ENCODE results near the gene SHB.

DNA sequence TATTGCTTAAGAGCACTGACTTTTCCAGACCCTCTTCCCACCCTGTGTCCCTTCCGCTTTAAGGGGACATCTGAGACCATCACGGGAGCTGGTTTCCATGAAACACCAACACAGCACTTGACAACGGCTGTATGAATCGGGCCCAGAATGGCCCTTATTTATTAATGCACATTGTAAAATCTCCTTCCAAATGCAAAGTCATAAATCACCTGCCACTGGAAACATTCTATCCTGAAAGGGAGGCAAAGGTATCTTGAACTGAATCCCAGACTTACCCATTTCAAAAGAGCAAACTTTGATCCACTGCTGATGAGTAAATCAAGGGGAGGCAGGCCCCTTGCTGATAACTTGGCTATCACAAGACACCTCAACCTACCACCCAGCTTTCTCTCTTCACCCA lies 37.4 kb downstream of the SHB start:
- TF ChIP-seq, protein P1, sequence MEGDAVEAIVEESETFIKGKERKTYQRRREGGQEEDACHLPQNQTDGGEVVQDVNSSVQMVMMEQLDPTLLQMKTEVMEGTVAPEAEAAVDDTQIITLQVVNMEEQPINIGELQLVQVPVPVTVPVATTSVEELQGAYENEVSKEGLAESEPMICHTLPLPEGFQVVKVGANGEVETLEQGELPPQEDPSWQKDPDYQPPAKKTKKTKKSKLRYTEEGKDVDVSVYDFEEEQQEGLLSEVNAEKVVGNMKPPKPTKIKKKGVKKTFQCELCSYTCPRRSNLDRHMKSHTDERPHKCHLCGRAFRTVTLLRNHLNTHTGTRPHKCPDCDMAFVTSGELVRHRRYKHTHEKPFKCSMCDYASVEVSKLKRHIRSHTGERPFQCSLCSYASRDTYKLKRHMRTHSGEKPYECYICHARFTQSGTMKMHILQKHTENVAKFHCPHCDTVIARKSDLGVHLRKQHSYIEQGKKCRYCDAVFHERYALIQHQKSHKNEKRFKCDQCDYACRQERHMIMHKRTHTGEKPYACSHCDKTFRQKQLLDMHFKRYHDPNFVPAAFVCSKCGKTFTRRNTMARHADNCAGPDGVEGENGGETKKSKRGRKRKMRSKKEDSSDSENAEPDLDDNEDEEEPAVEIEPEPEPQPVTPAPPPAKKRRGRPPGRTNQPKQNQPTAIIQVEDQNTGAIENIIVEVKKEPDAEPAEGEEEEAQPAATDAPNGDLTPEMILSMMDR (conservative IDR thresholded peaks at IDR 0.05; ENCODE audit: low read length), result no peak
- TF ChIP-seq EZH2phosphoT487 (IDR thresholded peaks at IDR 0.05; ENCODE audit: borderline replicate concordance, low read depth, low read length), result no peak
